HL-60 (cell line): Measurements from ENCODE around the gene POLA2.

Experiments used
- POLR2AphosphoS5 ChIP-seq: IDR thresholded peaks from 2 replicates; pipeline ENCODE4 v1.6.1; 2012; ENCODE audit warnings: low read depth
- REST ChIP-seq: IDR thresholded peaks from 2 replicates; pipeline ENCODE4 v1.6.1; 2012; ENCODE audit warnings: low read depth; ENCODE audit not compliant: insufficient replicate concordance
- SPI1 ChIP-seq: IDR thresholded peaks from 2 replicates; pipeline ENCODE4 v1.6.1; 2012; ENCODE audit warnings: low read depth, mild to moderate bottlenecking, borderline replicate concordance
- TF ChIP-seq, protein P1 (sequence below): IDR thresholded peaks from one replicate; pipeline ENCODE4 v1.5.1; 2011; ENCODE audit warnings: low read length, control low read depth, inconsistent platforms; ENCODE audit not compliant: insufficient read depth

DNA sequence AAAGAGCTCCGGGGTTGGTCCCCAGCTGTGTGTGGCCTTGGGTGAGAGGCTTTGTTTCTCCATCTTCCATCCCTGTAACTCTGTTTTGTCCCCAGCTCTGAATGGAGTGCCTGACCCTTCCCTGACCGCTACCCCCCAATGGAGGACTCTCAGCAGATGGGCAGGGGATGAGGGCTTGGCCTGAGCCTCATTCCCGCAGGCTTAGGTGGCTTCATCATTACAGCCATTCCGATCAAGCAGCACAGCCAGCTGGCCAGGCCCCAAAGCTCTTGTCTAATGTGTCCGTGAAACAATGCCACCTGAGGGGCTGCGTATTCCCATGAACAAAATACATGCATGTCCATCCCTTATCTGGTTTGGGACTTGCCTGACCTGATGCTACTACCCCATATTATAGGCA lies 49.0 kb downstream of the POLA2 start:
- TF ChIP-seq, protein P1, sequence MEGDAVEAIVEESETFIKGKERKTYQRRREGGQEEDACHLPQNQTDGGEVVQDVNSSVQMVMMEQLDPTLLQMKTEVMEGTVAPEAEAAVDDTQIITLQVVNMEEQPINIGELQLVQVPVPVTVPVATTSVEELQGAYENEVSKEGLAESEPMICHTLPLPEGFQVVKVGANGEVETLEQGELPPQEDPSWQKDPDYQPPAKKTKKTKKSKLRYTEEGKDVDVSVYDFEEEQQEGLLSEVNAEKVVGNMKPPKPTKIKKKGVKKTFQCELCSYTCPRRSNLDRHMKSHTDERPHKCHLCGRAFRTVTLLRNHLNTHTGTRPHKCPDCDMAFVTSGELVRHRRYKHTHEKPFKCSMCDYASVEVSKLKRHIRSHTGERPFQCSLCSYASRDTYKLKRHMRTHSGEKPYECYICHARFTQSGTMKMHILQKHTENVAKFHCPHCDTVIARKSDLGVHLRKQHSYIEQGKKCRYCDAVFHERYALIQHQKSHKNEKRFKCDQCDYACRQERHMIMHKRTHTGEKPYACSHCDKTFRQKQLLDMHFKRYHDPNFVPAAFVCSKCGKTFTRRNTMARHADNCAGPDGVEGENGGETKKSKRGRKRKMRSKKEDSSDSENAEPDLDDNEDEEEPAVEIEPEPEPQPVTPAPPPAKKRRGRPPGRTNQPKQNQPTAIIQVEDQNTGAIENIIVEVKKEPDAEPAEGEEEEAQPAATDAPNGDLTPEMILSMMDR: no peak
- TF ChIP-seq REST: no peak
- TF ChIP-seq POLR2AphosphoS5: no peak
- no peak for TF ChIP-seq SPI1
